Spleen (tissue), 7 donors: ENCODE data around the gene NUPR1.

Source experiments
- CTCF ChIP-seq, 11 experiments: fragments of 200-600 bp in 7 of 11; fragments of 450-650 bp in 4 of 11; sonication (generic) in 4 of 11; IDR thresholded peaks in 8 of 11; conservative IDR thresholded peaks in 3 of 11; 1 replicate in 7 of 11; 2 replicates in 4 of 11; pipeline versions ENCODE4 v1.4.0 to v1.8.0; 2016 to 2021; ENCODE audit warnings: antibody characterized with exemption in 11 of 11, inconsistent platforms in 4 of 11, mild to moderate bottlenecking in 1 of 11
- POLR2A ChIP-seq, 3 donors: fragments of 450-650 bp; IDR thresholded peaks; one replicate each; pipeline ENCODE4 v1.5.1; 2017; ENCODE audit warnings: antibody characterized with exemption in 3 of 3, mild to moderate bottlenecking in 1 of 3
- POLR2AphosphoS5 ChIP-seq, 3 donors: sonication (generic); formaldehyde crosslinking; IDR thresholded peaks; one replicate each; pipeline ENCODE4 v1.5.1; 2017; ENCODE audit warnings: antibody characterized with exemption in 3 of 3
- donor health status: DM: no; HTN: no; CAD: no; lungs with moderate emphysema.
- donor health status: DM: no; HTN: no; CAD: no.
- donor health status: DM: no; HTN: no; CAD: no.

GRCh38 chr16:28538733-28539596 is at the start of gene NUPR1:
- TF ChIP-seq POLR2A (IDR thresholded peaks at IDR 0.05) (peak in 1 of 3 donors; percentile 13), POLR2AphosphoS5 (IDR thresholded peaks at IDR 0.05) (peak; percentile 43 to 74 (median 70)), CTCF (IDR thresholded peaks at IDR 0.05 in 8 of 11, conservative IDR thresholded peaks at IDR 0.05 in 3 of 11) (no peak)
